Measurements from ENCODE around the gene OASL.

DNA sequence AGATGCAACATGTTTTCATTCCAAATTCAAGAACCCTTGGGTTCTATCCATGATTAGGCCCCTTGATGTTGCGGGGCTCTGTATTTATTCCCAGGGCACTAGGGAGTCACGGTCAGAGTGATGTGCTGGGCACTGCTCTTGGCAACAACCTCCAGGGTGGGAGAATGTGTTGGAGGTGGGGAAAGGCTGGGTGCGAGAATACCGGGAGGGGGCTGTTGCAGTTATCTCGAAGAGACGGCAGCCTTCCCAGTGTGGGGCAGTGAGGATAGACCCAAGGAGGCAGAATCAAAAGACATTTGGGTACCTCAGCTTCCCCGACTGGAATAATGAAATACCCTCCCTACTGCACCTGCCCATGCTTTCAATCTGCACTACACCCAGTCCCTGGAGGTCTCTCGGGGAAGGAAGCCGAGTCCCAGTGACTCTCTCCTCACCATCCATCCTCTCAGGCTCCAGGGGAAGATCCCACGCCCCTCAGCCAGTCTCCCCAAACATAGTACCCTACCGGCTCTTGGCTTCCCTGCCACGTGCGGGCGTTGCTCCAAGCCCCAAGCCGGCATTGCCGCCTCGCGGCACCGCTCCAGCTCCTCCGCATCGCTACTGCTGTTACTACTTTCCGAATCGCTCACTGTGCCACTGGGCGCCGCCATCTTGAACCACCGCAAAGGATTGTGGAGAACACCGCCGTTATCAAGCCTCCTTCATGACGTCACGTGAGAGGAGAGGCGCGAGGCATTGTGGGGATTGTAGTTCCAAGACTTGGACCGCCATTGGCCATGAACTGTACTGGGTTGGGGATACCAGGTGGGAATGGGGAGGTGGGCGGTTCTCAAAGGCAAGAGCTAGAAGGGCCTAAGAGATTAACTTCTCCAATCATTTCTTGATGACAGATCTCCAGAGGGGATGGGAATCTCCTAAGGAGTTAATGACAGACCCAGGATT is 22.9 kb downstream of the OASL start, which contains the start of gene C12orf43:
- peak in 1 of 4 experiments; percentile 23 for TF ChIP-seq CTCF (IDR thresholded peaks at IDR 0.05)
- TF ChIP-seq POLR2A (IDR thresholded peaks at IDR 0.05): peak; percentile 61
- peak; percentile 99 for TF ChIP-seq POLR2AphosphoS5 (IDR thresholded peaks at IDR 0.05)

Data from prostate gland (tissue), 2 donors.